Activated CD4-positive, alpha-beta T cell treated with anti-CD3 and anti-CD28 coated beads for 1 hour (primary cell): Measurements from ENCODE around the gene EGLN2.
"Not testable (repeated sequence)": the region's sequence is repeated elsewhere in the genome, so short reads cannot be mapped to it uniquely, and the experiment has no call there.

Source experiments
- DNase-seq: peaks from one replicate; pipeline ENCODE4 v3.0.0-alpha.2; 2020

Gene EGLN2

DNA sequence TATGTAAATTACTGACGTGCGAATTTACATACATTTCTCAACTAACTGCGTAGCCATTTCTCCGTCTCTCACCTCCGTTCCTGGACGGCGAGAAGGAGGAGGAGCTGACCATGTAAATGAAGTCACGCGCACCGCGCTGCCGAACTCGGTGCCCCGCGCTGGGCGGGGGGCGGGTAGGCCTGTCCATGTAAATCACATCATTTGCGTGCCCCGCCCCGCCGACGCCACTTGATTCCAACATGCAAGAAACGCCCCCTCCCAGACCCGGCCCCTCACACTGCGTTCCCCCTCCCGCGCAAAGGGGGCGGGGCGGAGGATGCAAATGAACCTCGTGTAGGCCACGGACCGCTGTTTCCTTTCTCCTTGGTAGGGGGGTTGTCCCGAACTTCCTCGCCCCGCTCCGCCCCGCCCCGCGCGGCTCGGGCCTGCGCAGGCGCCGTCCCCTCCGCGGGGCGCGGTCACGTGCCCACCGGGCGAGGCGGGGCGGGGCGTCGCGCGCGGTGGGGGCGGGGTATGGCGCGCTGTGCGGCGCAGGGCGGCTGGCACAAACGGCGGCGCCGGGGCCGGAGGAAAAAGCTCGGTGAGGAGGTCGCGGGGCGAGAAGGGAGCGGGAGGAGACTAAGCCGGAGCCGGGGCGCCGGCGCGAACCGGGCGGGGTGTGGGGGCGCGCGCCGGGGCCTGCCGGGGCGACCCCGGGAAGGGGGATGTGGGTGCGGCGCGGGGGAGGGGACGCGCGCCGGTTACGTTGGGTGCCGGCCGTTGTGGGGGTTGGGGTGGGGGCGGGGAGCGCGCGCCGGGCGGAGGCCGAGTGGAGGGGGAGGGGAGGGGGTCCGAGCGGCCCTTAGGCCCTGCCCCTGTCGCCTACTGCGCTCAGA lies at the start of gene EGLN2:
TSS of gene EGLN2 (plus strand) at position 509 of the 875 bp plus-strand sequence. CDS start 1,382 bp downstream, outside the sequence.
- DNase-seq: peak; percentile 100

DNA sequence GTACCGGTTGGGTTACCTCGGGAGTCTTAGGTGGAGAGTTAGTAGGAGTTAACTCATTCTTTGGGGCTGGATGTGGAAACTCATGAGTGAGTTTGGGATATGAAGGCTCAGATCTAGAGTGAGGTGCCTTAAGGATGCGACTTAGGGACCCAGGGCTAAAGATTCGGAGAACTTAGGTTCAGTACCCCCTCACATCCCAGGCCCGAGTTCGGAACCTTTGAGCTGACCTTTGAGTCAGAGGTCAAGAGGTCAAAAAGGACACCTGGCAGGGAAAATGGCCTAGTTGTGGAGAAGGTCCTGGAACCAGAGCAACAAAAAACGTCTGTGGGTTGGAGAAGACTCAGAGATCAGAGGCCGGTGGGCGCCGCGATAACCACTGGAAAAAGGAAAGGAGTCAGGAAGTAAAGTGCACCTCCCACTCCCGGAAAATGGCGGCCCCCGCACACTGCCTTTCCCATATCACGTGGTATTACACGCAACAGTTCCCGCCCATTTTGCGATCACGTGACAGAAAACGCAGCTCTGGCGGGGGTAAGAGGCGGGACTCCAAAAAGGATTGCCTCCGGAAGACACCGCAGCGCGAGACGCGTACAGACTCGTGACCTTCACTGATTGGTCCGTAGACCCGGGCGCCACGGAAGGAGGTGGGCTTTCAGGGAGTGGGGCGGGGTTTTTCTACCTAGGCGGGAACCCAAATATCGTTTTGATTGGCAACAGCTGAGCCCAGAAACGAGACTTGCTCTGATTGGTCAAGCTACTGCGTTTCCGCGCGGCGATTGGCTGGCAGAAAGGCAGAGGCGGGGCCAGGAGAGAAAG lies 48.7 kb upstream of the EGLN2 start, which contains the start of gene ACTMAP:
TSS of gene ACTMAP (minus strand) at position 420 of the 816 bp plus-strand sequence. CDS start 674 bp downstream, outside the sequence.
- DNase-seq: peak; percentile 99

DNA sequence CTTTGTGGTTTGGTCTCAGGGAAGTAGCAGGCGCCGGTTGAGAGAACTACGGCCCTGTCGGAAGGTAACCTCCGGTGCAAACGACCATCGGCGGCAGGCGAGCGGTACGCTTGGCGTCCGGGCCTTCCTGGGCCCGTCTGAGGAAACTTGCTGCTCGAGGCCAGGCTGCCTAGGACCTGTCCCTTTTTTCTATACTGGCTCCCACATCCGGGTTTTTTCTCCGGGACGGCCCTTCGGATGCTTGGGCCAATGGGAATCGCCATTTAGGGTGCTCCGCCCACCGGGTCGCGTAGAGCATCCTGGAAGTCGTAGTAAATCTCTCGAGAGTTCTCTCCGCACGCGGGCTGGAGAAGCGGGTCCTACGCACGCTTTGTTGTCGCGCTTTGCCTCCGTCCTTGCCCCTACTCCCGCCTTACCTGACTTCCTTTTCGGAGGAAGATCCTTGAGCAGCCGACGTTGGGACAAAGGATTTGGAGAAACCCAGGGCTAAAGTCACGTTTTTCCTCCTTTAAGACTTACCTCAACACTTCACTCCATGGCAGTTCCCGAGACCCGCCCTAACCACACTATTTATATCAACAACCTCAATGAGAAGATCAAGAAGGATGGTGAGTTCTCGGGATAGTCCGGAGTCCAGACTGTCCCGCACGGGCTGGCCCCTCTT lies 48.0 kb upstream of the EGLN2 start, which contains the start of gene SNRPA:
TSS of gene SNRPA (plus strand) at position 330 of the 664 bp plus-strand sequence. CDS start at position 536, 206 bp downstream.
- DNase-seq: peak; percentile 92

DNA sequence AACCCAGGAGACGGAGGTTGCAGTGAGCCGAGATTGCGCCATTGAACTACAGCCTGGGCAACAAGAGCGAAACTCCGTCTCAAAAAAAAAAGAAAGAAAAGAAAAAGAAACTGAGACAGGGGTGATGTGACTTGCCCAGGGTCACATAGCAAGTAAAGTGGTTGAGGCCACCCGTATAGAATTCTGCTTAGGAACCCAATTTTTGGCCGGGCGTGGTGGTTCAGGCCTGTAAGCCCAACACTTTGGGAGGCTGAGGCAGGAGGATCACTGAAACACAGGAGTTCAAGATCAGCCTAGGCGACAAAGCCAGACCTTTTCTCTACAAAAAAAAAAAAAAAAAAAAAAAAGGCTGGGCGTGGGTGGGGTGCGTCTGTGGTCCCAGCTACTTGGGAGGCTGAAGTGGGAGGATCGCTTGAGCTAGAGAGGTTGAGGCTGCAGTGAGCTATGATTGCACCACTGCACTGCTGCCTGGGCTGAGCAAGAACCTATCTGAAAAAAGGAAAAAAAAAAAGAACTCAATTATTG lies 46.7 kb upstream of the EGLN2 start:
- no peak for DNase-seq

DNA sequence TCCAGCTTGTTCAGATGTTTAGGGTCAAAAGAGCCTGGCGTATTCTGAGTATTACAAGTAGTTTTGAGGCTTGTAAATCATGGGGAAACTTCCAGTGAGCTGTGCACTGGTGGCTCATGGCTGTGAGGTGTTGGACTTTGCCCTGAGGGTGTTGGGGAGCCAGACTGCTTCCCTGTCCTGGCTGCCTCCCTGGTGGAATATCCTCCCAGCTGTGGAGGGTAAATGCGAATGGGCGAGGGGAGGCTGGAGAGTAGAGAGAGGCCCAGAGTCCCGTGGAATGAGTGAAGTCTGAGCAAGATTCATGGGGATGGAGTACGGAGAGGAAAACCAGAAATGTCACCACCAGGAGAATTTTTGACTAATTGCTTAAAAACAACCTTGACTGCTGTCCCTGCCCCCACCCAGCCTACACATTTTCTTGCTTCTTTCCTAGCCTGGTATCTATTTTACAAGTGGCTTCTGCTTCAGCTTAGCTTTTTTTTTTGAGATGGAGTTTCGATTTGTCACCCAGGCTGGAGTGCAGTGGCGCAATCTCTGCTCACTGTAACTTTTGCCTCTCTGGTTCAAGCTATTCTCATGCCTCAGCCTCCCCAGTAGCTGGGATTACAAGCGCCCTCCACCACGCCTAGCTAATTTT lies 44.3 kb upstream of the EGLN2 start:
- no peak for DNase-seq

DNA sequence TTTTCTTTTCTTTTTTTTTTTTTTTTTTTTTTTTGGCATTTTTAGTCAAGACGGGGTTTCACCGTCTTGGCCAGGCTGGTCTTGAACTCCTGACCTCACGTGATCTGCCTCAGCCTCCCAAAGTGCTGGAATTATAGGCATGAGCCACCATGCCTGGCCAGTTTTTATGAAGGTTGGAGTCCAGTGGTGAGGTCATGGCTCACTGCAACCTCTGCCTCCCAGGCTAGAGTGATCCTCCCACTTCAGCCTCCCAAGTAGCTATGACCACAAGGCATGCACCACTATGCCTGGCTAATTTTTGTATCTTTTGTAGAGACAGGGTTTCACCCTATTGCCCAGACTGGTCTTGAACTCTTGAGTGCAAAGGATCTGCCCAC lies 43.8 kb upstream of the EGLN2 start:
- no peak for DNase-seq

DNA sequence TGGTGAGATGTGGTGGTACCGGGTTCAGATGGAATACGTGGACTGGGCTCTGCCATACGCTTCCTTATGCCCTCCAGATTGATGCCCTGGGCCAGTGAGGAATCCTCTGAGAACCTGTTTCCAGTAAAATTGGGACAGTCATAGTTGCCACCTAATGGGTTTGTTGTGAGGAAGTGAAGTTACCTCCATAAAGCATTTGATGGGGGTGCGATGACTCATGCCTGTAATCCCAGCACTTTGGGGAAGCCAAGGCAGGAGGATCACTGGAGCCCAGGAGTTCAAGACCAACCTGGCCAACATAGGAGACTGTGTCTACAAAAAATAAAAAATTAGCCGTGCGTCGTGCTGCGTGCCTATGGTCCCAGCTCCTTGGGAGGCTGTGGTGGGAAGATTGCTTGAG lies 43.2 kb upstream of the EGLN2 start:
- no peak for DNase-seq

DNA sequence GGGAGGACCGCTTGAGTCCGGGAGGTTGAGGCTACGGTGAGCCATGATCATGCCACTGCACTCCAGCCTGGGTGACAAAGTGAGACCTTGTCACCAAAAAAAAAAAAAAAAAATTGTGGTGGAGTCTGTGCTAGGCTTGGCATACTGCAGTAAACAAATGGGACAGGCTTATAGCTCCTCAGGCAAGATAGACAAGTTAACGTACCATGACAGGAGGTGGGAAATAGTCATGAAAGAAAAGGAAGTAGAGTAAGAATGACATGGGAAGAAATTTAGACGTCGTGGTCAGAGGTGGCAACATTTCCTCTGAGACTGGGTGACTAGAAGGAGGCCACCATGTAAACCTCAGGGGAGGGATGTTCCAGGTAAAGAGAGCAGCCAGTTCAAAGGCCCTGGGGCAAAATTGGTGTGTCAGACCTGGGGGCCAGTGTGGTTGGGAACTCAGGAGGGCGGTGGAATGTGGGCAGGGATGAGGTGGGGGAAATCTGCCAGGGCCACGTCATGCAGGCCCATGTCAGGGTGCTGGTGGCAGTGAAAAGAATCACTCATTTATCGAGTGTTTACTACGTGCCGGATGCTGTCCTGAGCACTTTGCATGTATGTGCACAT lies 42.4 kb upstream of the EGLN2 start:
- no peak for DNase-seq

DNA sequence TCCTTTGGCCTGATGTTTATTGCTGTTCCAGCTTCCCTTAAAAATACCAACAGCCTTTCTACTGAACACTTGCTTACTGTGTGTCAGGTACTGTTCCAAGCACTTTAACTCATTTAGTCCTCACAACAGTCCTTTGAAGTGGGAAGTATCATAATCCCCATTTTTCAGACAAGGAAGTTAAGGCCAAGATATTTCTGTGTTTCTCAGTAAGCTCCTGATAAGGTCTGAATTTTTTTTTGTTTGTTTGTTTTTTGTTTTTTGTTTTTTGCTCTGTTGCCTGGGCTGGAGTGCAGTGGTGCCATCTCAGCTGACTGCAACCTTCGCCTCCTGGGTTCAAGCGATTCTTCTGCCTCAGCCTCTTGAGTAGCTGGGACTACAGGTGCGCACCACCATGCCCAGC lies 40.5 kb upstream of the EGLN2 start:
- DNase-seq: no peak

DNA sequence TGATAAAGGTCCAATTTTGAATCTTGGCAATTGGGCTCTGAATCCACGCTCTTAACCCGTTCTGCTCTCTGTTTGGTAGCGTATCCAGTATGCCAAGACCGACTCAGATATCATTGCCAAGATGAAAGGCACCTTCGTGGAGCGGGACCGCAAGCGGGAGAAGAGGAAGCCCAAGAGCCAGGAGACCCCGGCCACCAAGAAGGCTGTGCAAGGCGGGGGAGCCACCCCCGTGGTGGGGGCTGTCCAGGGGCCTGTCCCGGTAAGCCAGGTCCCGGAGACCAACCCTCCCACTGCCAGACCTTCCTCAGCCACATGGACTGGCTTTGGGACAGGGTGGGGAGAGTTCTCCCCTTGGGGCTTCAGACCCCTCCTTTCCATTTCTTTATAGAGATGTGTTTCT lies 39.6 kb upstream of the EGLN2 start:
- no peak for DNase-seq

DNA sequence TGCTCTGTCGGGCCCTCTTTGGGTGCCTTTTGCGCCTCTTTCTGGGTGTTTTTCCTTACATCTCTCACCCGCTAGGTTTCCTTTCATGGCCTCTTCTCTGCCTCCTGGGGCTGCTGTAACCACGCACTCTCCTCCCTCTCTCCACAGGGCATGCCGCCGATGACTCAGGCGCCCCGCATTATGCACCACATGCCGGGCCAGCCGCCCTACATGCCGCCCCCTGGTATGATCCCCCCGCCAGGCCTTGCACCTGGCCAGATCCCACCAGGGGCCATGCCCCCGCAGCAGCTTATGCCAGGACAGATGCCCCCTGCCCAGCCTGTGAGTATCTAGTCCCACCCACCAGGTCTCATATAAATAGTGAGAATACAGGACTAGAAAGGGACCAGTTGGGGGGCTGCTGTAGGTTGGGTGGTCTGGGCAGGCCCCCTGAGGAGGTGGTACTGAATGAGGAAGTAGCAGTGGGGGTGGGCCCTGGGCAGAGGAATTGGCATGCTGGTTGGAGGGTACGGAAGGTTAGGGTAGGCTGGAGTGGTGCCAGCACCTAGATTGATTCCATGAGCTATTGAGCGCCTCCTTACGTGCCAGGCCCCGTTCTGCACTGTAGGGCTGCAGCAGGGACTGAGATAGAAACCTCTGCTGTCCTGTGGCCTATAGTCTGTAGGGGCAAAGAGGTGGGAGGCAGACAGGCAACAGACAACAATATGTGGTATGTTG lies 36.1 kb upstream of the EGLN2 start:
- no peak for DNase-seq

DNA sequence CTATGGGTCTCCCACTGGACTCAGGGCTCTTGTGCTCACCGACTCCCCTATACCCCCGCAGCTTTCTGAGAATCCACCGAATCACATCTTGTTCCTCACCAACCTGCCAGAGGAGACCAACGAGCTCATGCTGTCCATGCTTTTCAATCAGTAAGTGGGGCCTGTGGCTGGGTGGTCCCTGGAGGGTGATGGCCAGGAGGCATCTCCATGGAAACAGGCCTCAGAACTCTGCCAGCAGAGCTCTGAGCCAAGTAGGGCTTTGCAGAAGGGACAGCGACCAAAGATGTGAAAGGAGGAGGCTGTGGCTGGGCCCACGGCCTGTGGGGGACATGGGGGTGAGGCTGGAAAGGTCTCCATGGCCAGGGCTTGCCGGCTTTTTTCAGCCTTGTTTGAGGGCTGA lies 35.5 kb upstream of the EGLN2 start:
- no peak for DNase-seq

DNA sequence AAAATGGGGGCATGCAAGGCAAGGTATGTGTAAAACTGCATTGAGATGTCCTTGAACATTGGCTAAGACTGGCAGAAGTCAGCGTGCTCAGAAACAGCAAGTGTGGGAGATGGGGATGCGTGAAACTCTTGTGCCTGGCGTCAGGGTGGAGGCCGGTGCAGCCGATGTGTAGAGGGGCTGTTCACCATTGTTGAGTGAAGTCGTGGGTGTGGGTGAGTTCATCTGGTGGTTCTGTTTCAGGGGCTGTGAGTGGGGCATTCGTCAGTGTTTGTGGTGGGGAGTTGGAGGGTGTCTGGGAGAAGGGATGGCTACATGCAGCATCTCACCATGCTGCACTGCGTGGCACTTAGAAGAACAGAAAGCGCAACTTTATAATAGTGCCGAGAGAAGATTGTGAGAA lies 35.0 kb upstream of the EGLN2 start:
- DNase-seq: no peak

DNA sequence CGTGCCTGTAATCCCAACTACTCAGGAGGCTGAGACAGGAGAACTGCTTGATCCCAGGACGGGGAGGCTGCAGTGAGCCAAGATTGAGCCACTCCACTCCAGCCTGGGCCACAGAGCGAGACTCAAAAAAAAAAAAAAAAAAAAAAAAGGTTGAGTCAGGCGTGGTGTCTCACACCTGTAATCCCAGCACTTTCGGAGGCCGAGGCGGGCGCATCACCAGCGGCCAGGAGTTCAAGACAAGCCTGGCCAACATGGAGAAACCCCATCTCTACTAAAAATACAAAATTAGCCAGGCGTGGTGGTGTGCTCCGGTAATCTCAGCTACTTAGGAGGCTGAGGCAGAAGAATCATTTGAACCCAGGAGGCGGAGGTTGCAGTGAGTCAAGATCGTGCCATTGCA lies 32.6 kb upstream of the EGLN2 start:
- DNase-seq: not testable (repeated sequence)

DNA sequence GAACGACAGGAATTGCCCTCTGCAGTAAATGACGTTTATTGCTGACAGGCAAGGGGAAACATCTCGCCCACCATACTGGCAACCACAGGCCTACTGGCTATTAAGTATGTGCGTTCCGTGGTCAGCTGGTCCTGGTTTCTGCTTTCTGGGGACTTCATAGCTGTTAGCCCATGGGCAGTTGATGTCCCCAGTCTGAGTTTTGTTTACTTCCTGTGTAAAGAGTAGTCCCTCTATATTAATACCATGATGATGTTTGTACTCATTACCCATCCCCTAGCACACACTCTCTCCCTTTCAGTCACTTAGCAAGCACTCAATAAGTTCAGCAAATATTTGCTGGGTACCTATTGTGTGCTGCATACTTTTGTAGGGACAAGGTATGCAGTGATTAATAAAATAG lies 30.1 kb upstream of the EGLN2 start:
- DNase-seq: no peak

DNA sequence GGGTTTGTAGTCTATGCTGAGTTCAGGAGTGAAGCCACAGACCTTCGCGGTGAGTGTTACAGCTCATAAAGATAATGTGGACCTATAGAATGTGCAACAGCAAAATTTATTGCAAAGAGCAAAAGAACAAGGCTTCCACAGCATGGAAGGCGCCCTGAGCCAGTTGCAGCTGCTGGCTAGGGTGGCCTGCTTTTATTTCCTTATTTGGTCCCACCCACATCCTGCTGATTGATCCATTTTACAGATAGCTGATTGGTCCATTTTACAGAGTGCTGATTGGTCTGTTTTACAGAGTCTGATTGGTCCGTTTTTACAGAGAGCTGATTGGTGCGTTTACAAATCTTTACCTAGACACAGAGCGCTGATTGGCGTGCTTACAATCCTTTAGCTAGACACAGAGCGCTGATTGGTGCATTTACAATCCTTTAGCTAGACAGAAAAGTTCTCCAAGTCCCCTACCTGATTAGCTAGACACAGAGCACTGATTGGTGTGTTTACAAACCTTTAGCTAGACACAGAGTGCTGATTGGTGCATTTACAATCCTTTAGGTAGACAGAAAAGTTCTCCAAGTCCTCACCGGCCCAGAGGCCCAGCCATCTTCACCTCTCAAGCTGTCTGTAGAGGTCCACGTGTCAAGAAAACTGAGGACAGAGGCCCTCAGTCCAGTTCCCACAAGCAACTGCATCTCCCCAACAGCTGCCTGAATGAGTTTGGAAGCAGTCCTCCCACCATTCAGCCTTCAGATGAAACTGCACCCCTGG lies 27.7 kb upstream of the EGLN2 start:
- DNase-seq: not testable (repeated sequence)

DNA sequence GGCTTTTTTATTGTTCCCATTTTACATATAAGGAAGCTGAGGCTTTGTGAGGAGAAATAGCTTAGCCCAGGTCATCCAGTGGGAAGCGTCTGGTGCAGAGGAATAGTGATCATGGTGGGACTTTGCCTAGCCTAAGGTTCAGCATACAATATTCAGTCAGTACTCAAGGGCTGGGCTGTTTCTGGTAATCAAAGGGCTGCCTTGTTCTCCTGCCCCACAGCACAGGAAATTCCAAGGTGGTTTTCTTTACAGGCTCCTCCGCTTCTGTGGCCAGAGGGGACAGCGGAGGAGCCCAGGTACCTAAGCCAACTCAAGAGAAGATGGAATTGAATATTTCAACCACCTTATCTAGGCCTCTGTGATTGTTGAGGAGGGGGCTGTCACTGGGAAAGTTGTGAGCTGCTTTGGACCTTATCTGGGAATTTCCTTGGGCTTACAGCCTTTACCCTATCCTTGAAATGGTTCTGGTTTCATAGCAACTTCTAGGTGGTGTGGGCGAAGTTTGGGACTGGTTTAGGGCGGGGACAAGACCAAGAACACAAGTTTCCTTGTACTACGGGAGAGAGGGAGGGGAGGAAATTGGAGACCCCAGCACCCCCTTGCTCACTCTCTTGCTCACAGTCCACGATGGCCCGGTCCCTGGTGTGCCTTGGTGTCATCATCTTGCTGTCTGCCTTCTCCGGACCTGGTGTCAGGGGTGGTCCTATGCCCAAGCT lies 23.9 kb upstream of the EGLN2 start, which contains the start of gene MIA:
TSS of gene MIA (plus strand) at position 606 of the 716 bp plus-strand sequence. CDS start at position 628, 22 bp downstream.
- no peak for DNase-seq

DNA sequence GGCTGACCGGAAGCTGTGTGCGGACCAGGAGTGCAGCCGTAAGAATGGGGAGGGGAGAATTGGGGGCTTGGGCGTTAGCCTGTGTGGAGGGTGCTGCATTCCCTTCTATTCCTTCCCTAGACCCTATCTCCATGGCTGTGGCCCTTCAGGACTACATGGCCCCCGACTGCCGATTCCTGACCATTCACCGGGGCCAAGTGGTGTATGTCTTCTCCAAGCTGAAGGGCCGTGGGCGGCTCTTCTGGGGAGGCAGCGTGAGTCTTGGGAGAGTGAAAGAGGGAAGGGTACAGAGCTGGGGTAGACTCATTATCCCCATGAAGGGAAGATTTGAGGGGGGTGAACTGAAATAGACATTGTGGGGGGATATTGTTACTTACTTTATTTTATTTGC lies 23.4 kb upstream of the EGLN2 start:
- DNase-seq: no peak

DNA sequence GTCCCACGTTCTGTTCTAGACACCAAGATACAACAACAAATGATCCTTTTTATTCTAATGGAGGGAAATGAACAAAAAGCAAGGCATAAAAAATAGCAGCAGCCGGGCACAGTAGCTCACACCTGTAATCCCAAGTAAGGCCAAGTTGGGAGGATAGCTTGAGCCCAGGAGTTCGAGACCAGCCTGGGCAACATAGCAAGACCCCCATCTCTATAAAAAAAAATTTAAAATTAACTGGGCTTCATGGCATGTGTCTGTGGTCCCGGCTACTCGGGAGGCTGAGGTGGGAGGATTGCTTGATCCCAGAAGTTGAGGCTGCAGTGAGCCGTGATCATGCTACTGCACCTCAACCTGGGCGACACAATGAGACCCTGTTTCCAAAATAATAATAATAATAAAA lies 22.6 kb upstream of the EGLN2 start:
- no peak for DNase-seq
